HEK293 (cell line): ENCODE measurements around the gene L3HYPDH.

Experiments used
- ELK4 ChIP-seq: IDR thresholded peaks from 2 replicates; pipeline ENCODE4 v1.6.1; 2011; ENCODE audit warnings: mild to moderate bottlenecking, low read depth, low read length, borderline replicate concordance
- ZNF133 ChIP-seq: fragments of 450-650 bp; formaldehyde crosslinking; IDR thresholded peaks from 2 replicates; pipeline ENCODE4 v1.5.1; 2016; ENCODE audit warnings: missing biosample characterization, missing genetic modification characterization
- ZNF214 ChIP-seq: fragments of 450-650 bp; formaldehyde crosslinking; IDR thresholded peaks from 2 replicates; pipeline ENCODE4 v1.5.1; 2017; ENCODE audit warnings: missing biosample characterization, mild to moderate bottlenecking, missing genetic modification characterization, borderline replicate concordance

- TF ChIP-seq ELK4 (no peak), ZNF214 (tag by site-specific recombination) (no peak), ZNF133 (tag by site-specific recombination) (no peak)
Observed at GRCh38 chr14:59481407-59481806, 2.8 kb downstream of the L3HYPDH start.
